WTC11 (cell line): Measurements from ENCODE around the gene VSNL1. TPM values are rescaled to one million over a fixed set of nuclear protein-coding genes. Genes with fewer than 3 reads are reported as not detected.

ENCODE experiments used
- ATAC-seq: fragments of 200-7000 bp; cut with Tn5 transposase; 2 replicates; pipeline ENCODE4 v1.10.0; 2021; ENCODE audit warnings: mild to moderate bottlenecking, moderate library complexity
- CTCF ChIA-PET: fragments of 300-600 bp; sonication (Branson Sonifier 250); formaldehyde crosslinking; loops from one replicate; lab custom pipeline; 2021; ENCODE audit warnings: antibody characterized with exemption; lab: Charles Lee
- POLR2A ChIA-PET: fragments of 350-600 bp; sonication (Branson Sonifier 250); formaldehyde crosslinking; loops from one replicate; lab custom pipeline; 2021; ENCODE audit warnings: antibody characterized with exemption; lab: Charles Lee
- DNase-seq: peaks from one replicate; pipeline ENCODE4 v3.0.0; 2021; ENCODE audit warnings: low spot score
- H3K27ac Mint-ChIP-seq: 2 replicates; pipeline ENCODE4 v1.8.0; 2021; ENCODE audit warnings: mixed read lengths
- H3K27me3 Mint-ChIP-seq: 2 replicates; pipeline ENCODE4 v1.8.0; 2021; ENCODE audit warnings: low read depth, mild to moderate bottlenecking, moderate library complexity, mixed read lengths
- H3K36me3 Mint-ChIP-seq: 2 replicates; pipeline ENCODE4 v1.8.0; 2021; ENCODE audit warnings: mixed read lengths
- H3K4me1 Mint-ChIP-seq: 2 replicates; pipeline ENCODE4 v1.8.0; 2022; ENCODE audit warnings: mixed read lengths
- H3K4me3 Mint-ChIP-seq: 2 replicates; pipeline ENCODE4 v1.8.0; 2021; ENCODE audit warnings: mild to moderate bottlenecking, moderate library complexity, mixed read lengths
- H3K9me3 Mint-ChIP-seq: 2 replicates; pipeline ENCODE4 v1.8.0; 2021; ENCODE audit warnings: mixed read lengths
- AFF4 ChIP-seq: sonication (generic); formaldehyde crosslinking; IDR thresholded peaks from 2 replicates; pipeline ENCODE4 v1.8.1; 2023; ENCODE audit warnings: mild to moderate bottlenecking, missing genetic modification reagents, borderline replicate concordance
- ATF1 ChIP-seq: sonication (generic); formaldehyde crosslinking; IDR thresholded peaks from 2 replicates; pipeline ENCODE4 v1.8.1; 2023; ENCODE audit warnings: mild to moderate bottlenecking, moderate library complexity, missing genetic modification reagents
- CREM ChIP-seq: sonication (generic); formaldehyde crosslinking; IDR thresholded peaks from 2 replicates; pipeline ENCODE4 v1.8.1; 2022; ENCODE audit warnings: mild to moderate bottlenecking, missing genetic modification reagents, moderate library complexity
- EMX1 ChIP-seq: fragments of 250-450 bp; sonication (Bioruptor Pico); IDR thresholded peaks from 2 replicates; pipeline ENCODE4 v1.8.0; 2021; ENCODE audit warnings: mild to moderate bottlenecking
- FOXP1 ChIP-seq: sonication (generic); formaldehyde crosslinking; IDR thresholded peaks from 2 replicates; pipeline ENCODE4 v1.8.0; 2022; ENCODE audit warnings: missing genetic modification reagents, mild to moderate bottlenecking, moderate library complexity, borderline replicate concordance
- GRHL2 ChIP-seq: fragments of 250-450 bp; sonication (Bioruptor Pico); IDR thresholded peaks from 2 replicates; pipeline ENCODE4 v1.8.0; 2022; ENCODE audit warnings: mild to moderate bottlenecking, moderate library complexity; ENCODE audit not compliant: insufficient replicate concordance, severe bottlenecking
- IRF2 ChIP-seq: sonication (generic); formaldehyde crosslinking; IDR thresholded peaks from 2 replicates; pipeline ENCODE4 v1.8.0; 2022; ENCODE audit warnings: low read depth, missing genetic modification reagents, borderline replicate concordance
- JAZF1 ChIP-seq: fragments of 250-450 bp; sonication (Bioruptor Pico); IDR thresholded peaks from 2 replicates; pipeline ENCODE4 v1.9.0; 2021; ENCODE audit warnings: moderate library complexity, mild to moderate bottlenecking, inconsistent platforms
- JUN ChIP-seq: sonication (generic); formaldehyde crosslinking; IDR thresholded peaks from 2 replicates; pipeline ENCODE4 v1.8.0; 2023; ENCODE audit warnings: mild to moderate bottlenecking, missing genetic modification reagents
- NR2C2 ChIP-seq: sonication (generic); formaldehyde crosslinking; IDR thresholded peaks from 2 replicates; pipeline ENCODE4 v1.8.0; 2022; ENCODE audit warnings: mild to moderate bottlenecking, missing genetic modification reagents
- PRDM15 ChIP-seq: sonication (generic); formaldehyde crosslinking; IDR thresholded peaks from 2 replicates; pipeline ENCODE4 v1.8.0; 2022; ENCODE audit warnings: missing genetic modification reagents
- SOX15 ChIP-seq: fragments of 250-450 bp; sonication (Bioruptor Pico); IDR thresholded peaks from 2 replicates; pipeline ENCODE4 v1.9.0; 2021; ENCODE audit warnings: mild to moderate bottlenecking
- SP1 ChIP-seq: sonication (generic); formaldehyde crosslinking; conservative IDR thresholded peaks from 2 replicates; pipeline ENCODE4 v1.8.1; 2022; ENCODE audit warnings: missing genetic modification reagents
- TEAD4 ChIP-seq: sonication (generic); formaldehyde crosslinking; IDR thresholded peaks from 2 replicates; pipeline ENCODE4 v1.8.0; 2022; ENCODE audit warnings: mild to moderate bottlenecking, missing genetic modification reagents
- USF1 ChIP-seq: sonication (generic); formaldehyde crosslinking; IDR thresholded peaks from 2 replicates; pipeline ENCODE4 v1.8.0; 2022; ENCODE audit warnings: mild to moderate bottlenecking, missing genetic modification reagents
- ZBTB21 ChIP-seq: sonication (generic); formaldehyde crosslinking; IDR thresholded peaks from 2 replicates; pipeline ENCODE4 v1.8.1; 2023; ENCODE audit warnings: mild to moderate bottlenecking, missing genetic modification reagents, borderline replicate concordance
- ZNF121 ChIP-seq: sonication (generic); formaldehyde crosslinking; IDR thresholded peaks from 2 replicates; pipeline ENCODE4 v1.8.0; 2023; ENCODE audit warnings: missing genetic modification reagents
- ZNF232 ChIP-seq: sonication (generic); formaldehyde crosslinking; IDR thresholded peaks from 2 replicates; pipeline ENCODE4 v1.8.0; 2022; ENCODE audit warnings: mild to moderate bottlenecking, missing genetic modification reagents
- total RNA-seq: library from RNA; stranded (reverse); gene quantifications from 3 replicates; pipeline ENCODE4 v1.2.3, GENCODE V29; 2021
- TF ChIP-seq, protein P1 (sequence below): sonication (generic); formaldehyde crosslinking; conservative IDR thresholded peaks from 2 replicates; pipeline ENCODE4 v1.8.1; 2022; ENCODE audit warnings: mild to moderate bottlenecking, missing genetic modification reagents
- TF ChIP-seq, protein P2 (sequence below): fragments of 250-450 bp; sonication (Bioruptor Pico); IDR thresholded peaks from 2 replicates; pipeline ENCODE4 v1.9.0; 2021; ENCODE audit warnings: mild to moderate bottlenecking
- TF ChIP-seq, protein P3 (sequence below): sonication (generic); formaldehyde crosslinking; IDR thresholded peaks from 2 replicates; pipeline ENCODE4 v1.8.1; 2022; ENCODE audit warnings: mild to moderate bottlenecking, missing genetic modification reagents, moderate library complexity, borderline replicate concordance

Gene VSNL1
- total RNA-seq, 1 experiment from 2014 or later: 78.4 TPM

GRCh38 chr2:17539611-17540092 lies 844 bp upstream of the VSNL1 start:
- Mint-ChIP-seq H3K27me3 (peaks cover 8% of the 10 kb centered on the region), H3K4me3 (peak overlapping the region; percentile 93), H3K9me3 (no peaks in the 10 kb centered on the region), H3K36me3 (peaks cover 7% of the 10 kb centered on the region), H3K4me1 (peaks cover 37% of the 10 kb centered on the region), H3K27ac (peak overlapping the region; percentile 95)
- ChIA-PET POLR2A (interaction anchor here (1.1 to 1.4 kb wide), 3 partner anchors 22 to 106 kb away, joined by 3 to 4 read pairs (median 3); partner anchors contain the start of gene RAD51AP2), CTCF (interaction anchor here (1.3 kb wide), 1 partner anchor 18 kb away, joined by 4 read pairs; no protein-coding TSS in a partner anchor)
- no peak for TF ChIP-seq ZBTB21 (CRISPR knock-in tag)
- TF ChIP-seq NR2C2 (CRISPR knock-in tag): no peak
- DNase-seq (peak; percentile 50), ATAC-seq (peak; percentile 19)

DNA sequence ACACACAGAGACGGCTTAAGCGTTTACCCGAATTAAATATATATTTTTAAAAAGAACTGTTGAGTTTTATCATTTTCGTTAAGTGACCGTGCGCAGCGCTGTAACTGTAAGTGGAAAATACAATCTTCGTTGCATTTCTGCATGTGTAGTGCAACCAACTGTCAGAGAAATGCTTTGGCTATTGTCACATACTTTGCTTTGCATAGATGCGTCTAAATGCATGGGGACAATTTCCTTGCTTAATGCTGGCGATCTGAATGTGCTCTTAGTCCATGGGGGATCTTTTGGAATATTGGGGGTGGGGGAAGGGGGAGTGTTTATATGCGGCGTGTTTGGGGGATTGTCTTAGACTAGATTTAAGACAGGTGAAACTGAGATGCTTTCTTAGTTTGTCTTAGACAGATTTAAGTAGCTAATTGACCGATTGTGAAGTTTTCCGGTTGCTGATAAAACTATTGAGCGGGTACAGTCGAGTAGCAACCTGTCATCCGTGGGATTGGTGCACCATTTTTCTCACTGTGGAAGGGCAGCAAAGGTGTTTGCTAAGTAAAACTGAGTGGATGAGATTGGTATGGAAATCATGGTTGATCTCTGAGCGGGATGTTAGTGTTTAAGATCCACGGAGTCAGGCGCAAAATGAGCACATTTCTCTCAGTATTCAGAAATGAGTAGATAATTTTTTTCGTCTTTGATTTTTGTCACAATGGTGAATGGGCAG lies 476 bp downstream of the VSNL1 start:
- TF ChIP-seq, protein P1, sequence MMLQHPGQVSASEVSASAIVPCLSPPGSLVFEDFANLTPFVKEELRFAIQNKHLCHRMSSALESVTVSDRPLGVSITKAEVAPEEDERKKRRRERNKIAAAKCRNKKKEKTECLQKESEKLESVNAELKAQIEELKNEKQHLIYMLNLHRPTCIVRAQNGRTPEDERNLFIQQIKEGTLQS: no peak
- TF ChIP-seq JUN (CRISPR knock-in tag): no peak
- no peak for TF ChIP-seq GRHL2
- TF ChIP-seq, protein P2, sequence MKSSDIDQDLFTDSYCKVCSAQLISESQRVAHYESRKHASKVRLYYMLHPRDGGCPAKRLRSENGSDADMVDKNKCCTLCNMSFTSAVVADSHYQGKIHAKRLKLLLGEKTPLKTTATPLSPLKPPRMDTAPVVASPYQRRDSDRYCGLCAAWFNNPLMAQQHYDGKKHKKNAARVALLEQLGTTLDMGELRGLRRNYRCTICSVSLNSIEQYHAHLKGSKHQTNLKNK (CRISPR knock-in tag): no peak
- no peak for TF ChIP-seq EMX1 (CRISPR knock-in tag)
- no peak for TF ChIP-seq ZNF232 (CRISPR knock-in tag)
- TF ChIP-seq SOX15: no peak
- TF ChIP-seq, protein P3, sequence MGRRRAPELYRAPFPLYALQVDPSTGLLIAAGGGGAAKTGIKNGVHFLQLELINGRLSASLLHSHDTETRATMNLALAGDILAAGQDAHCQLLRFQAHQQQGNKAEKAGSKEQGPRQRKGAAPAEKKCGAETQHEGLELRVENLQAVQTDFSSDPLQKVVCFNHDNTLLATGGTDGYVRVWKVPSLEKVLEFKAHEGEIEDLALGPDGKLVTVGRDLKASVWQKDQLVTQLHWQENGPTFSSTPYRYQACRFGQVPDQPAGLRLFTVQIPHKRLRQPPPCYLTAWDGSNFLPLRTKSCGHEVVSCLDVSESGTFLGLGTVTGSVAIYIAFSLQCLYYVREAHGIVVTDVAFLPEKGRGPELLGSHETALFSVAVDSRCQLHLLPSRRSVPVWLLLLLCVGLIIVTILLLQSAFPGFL (CRISPR knock-in tag): no peak
- TF ChIP-seq FOXP1: no peak
- TF ChIP-seq SP1 (CRISPR knock-in tag): no peak
- no peak for TF ChIP-seq ZNF121 (CRISPR knock-in tag)
- TF ChIP-seq ATF1 (CRISPR knock-in tag): no peak
- no peak for TF ChIP-seq PRDM15 (CRISPR knock-in tag)
- no peak for TF ChIP-seq AFF4
- TF ChIP-seq IRF2 (CRISPR knock-in tag): no peak
- no peak for TF ChIP-seq CREM (CRISPR knock-in tag)
- TF ChIP-seq JAZF1 (CRISPR knock-in tag): no peak
- no peak for TF ChIP-seq USF1 (CRISPR knock-in tag)
- no peak for TF ChIP-seq TEAD4 (CRISPR knock-in tag)
- no peak for TF ChIP-seq NR2C2 (CRISPR knock-in tag)
- H3K36me3 Mint-ChIP-seq: peaks cover 7% of the 10 kb centered on the region
- H3K27me3 Mint-ChIP-seq: peaks cover 8% of the 10 kb centered on the region
- peak overlapping the region; percentile 93 for H3K4me3 Mint-ChIP-seq
- CTCF ChIA-PET: interaction anchor here (0.7 to 1.3 kb wide), 6 partner anchors 12 to 130 kb away, joined by 3 to 9 read pairs (median 4); no protein-coding TSS in a partner anchor
- POLR2A ChIA-PET: interaction anchor here (0.7 to 1.4 kb wide), 6 partner anchors 13 to 213 kb away, joined by 3 to 6 read pairs (median 4); partner anchors contain the start of gene RAD51AP2
- peaks cover 37% of the 10 kb centered on the region for H3K4me1 Mint-ChIP-seq
- peak overlapping the region; percentile 95 for H3K27ac Mint-ChIP-seq
- ATAC-seq (no peak), DNase-seq (no peak)
- no peaks in the 10 kb centered on the region for H3K9me3 Mint-ChIP-seq
